ENCODE measurements around the gene NDUFA6.
"Not testable (repeated sequence)": the region's sequence is repeated elsewhere in the genome, so short reads cannot be mapped to it uniquely, and the experiment has no call there.

The NDUFA6 gene

GRCh38 chr22:42076764-42077485, 13.6 kb downstream of the NDUFA6 start:
- TF ChIP-seq, protein P1, sequence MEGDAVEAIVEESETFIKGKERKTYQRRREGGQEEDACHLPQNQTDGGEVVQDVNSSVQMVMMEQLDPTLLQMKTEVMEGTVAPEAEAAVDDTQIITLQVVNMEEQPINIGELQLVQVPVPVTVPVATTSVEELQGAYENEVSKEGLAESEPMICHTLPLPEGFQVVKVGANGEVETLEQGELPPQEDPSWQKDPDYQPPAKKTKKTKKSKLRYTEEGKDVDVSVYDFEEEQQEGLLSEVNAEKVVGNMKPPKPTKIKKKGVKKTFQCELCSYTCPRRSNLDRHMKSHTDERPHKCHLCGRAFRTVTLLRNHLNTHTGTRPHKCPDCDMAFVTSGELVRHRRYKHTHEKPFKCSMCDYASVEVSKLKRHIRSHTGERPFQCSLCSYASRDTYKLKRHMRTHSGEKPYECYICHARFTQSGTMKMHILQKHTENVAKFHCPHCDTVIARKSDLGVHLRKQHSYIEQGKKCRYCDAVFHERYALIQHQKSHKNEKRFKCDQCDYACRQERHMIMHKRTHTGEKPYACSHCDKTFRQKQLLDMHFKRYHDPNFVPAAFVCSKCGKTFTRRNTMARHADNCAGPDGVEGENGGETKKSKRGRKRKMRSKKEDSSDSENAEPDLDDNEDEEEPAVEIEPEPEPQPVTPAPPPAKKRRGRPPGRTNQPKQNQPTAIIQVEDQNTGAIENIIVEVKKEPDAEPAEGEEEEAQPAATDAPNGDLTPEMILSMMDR (IDR thresholded peaks at IDR 0.05), result no peak
- DNase-seq (ENCODE audit: low spot score), result peak; percentile 52
- H3K27ac ChIP-seq, result no peak overlapping the region
- no peak overlapping the region for H3K4me3 ChIP-seq

DNA sequence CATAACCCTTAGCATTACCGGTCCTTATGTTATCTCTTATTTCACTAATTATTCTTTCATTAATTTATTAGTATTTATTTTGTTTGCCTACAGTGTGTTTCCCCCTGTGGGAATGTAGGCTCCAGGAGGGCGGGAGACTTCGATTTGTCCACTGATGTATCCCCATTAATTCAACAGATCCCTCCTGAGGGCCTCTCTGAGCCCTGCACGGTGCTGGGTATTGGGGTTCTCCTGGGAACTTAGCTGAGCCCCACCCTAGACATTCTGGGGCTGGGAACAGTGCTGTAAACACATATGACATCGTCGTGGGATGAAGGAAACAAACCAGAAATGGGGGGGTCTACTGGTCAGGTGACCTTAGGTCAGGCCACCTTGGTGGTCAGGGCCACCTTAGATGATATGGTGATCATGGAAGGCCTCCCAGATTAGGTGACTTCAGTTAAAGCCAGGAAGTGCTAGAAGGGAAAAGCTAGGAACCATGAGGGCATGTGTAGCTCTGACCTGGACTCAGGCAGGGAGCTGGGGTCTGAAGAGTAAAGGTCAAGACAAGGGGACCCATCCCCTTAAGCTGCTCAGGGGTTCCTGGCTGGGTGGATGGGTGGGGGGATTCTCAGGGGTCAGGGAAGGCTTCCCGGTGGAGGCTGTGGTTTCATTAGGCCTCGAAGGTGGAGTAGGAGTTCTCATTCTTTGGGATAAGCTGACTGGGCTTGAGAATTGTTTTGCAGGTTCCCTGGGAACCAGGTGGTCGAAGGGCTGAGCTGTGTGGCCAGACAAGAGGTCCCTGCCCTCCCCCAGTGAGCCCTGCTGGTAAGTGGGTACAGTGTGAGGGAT, 15.5 kb downstream of the NDUFA6 start:
- Histone ChIP-seq H3K27ac (peak overlapping the region; percentile 89 to 97), H3K4me3 (peak overlapping the region; percentile 78)
- DNase-seq (ENCODE audit: low spot score), result no peak
- TF ChIP-seq, protein P1 (IDR thresholded peaks at IDR 0.05), result no peak

- Histone ChIP-seq H3K27ac (peak within 1 kb of the TSS; percentile 89 to 97), H3K4me3 (peak within 1 kb of the TSS; percentile 78)
- DNase-seq (ENCODE audit: low spot score), result no peak
- TF ChIP-seq, protein P1 (IDR thresholded peaks at IDR 0.05), result no peak
Observed at GRCh38 chr22:42074132-42074811, 16.3 kb downstream of the NDUFA6 start, which contains the start of gene PHETA2. PHETA2 (plus strand) TSS chr22:42074248; CDS start chr22:42077294, 3,046 bp downstream.

DNA sequence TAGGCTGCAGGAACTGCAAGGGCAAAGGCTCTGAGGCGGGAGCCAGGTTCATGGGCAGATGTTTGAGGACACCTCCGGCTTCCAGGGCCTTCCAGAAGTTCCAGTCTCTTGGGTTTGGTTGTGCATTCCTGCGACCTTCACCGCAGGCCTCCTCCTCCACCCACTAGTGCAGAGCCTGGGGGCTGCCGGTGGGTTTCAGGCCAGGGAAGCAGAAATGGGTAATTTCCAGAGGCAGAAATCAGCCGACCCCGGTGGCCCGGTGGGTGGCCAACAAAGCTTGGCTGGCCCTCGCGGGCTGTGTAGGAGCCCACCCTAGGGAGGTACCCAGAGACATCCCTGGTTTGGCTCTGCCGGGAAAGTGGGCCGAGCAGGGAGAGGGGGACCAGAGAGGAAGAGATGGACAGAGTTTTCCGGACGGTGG, 16.9 kb downstream of the NDUFA6 start:
- Histone ChIP-seq H3K27ac (peak overlapping the region; percentile 89 to 97), H3K4me3 (peak overlapping the region; percentile 78)
- DNase-seq (ENCODE audit: low spot score), result no peak
- TF ChIP-seq, protein P1 (IDR thresholded peaks at IDR 0.05), result no peak

DNA sequence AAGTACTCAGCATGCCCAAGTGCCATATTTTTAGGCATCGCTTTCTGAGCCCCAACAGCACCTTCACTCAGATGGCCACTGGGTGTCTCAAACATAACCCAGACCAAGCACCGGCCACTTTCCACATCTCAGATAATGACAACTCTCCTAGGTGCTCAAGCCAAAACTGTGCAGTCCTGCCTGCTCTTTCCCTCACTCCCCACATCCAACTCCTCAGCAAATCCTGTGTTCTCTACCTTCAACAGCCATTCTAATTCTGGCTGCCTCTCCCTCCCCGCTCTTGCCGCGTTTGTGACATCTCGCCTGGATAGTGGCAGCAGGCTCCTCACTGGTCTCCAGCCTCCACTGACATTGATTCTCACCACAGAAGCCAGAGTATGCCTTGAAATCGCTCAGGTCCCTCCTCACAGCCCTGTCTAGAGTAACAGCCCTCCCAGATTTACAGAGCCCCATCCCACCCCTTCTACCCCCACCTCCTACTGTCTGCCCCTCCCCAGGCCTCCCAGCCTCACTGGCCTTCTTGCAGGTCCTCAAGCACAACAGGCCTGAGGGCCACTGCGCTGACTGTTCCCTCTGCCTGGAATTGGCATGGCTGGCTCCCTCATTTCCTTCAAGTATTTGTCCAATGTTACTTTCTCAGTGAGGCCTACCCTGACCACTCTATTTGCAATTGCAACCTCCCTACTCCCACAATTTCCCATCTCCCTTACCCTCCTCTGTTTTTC, 17.8 kb downstream of the NDUFA6 start:
- TF ChIP-seq, protein P1 (IDR thresholded peaks at IDR 0.05), result no peak
- no peak overlapping the region for H3K27ac ChIP-seq
- DNase-seq (ENCODE audit: low spot score), result no peak
- H3K4me3 ChIP-seq, result no peak overlapping the region

DNA sequence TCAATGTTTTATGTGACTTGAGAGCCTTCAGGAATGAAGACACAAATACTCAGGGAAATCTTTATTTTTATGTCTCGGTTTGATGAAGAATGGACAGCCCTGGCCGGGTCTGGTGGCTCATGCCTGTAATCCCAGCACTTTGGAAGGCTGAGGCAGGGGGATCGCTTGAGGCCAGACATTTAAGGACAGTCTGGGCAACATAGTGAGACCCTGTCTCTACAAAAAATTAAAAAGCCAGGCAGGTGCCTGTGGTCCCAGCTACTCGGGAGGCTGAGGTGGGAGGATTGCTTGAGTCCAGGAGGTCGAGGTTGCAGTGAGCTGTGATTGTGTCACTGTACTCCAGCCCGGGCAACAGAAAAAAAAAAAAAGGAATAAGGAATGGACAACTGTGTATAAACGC, 19.1 kb downstream of the NDUFA6 start:
- Histone ChIP-seq H3K27ac (peak overlapping the region; percentile 80 to 83), H3K4me3 (peak overlapping the region; percentile 70)
- not testable (repeated sequence) for DNase-seq (ENCODE audit: low spot score)

Data from coronary artery (tissue), 2 donors.